Measurements from ENCODE around the gene RSL1D1. TPM values are rescaled to one million over a fixed set of nuclear protein-coding genes. Genes with fewer than 3 reads are reported as not detected.

RSL1D1 gene
- total and polyA plus RNA-seq, 2 of the 8 experiments (the other 6 are each of a cell fraction or from before 2014, with no cell fraction given) = 41.3 to 292 TPM

DNA sequence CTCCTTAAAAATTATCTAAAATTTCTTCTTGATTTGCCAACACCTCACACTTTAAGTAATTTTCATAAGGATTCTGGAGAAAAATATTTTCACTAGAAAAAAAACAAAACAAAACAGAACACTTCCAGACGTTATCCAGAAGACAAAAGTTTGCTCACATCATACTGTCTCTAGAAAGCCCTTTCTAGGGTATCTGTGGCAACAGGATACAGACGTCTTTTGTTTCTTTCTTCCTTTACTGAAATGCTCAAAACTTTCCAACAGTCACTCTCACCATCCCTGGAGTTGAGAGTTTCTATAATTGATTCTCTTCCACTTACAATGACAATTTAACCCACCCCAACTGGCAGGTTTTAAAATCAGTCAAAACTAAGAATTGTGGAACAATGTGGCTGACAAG, 56.9 kb downstream of the RSL1D1 start (continued):
- TF ChIP-seq, protein P1, sequence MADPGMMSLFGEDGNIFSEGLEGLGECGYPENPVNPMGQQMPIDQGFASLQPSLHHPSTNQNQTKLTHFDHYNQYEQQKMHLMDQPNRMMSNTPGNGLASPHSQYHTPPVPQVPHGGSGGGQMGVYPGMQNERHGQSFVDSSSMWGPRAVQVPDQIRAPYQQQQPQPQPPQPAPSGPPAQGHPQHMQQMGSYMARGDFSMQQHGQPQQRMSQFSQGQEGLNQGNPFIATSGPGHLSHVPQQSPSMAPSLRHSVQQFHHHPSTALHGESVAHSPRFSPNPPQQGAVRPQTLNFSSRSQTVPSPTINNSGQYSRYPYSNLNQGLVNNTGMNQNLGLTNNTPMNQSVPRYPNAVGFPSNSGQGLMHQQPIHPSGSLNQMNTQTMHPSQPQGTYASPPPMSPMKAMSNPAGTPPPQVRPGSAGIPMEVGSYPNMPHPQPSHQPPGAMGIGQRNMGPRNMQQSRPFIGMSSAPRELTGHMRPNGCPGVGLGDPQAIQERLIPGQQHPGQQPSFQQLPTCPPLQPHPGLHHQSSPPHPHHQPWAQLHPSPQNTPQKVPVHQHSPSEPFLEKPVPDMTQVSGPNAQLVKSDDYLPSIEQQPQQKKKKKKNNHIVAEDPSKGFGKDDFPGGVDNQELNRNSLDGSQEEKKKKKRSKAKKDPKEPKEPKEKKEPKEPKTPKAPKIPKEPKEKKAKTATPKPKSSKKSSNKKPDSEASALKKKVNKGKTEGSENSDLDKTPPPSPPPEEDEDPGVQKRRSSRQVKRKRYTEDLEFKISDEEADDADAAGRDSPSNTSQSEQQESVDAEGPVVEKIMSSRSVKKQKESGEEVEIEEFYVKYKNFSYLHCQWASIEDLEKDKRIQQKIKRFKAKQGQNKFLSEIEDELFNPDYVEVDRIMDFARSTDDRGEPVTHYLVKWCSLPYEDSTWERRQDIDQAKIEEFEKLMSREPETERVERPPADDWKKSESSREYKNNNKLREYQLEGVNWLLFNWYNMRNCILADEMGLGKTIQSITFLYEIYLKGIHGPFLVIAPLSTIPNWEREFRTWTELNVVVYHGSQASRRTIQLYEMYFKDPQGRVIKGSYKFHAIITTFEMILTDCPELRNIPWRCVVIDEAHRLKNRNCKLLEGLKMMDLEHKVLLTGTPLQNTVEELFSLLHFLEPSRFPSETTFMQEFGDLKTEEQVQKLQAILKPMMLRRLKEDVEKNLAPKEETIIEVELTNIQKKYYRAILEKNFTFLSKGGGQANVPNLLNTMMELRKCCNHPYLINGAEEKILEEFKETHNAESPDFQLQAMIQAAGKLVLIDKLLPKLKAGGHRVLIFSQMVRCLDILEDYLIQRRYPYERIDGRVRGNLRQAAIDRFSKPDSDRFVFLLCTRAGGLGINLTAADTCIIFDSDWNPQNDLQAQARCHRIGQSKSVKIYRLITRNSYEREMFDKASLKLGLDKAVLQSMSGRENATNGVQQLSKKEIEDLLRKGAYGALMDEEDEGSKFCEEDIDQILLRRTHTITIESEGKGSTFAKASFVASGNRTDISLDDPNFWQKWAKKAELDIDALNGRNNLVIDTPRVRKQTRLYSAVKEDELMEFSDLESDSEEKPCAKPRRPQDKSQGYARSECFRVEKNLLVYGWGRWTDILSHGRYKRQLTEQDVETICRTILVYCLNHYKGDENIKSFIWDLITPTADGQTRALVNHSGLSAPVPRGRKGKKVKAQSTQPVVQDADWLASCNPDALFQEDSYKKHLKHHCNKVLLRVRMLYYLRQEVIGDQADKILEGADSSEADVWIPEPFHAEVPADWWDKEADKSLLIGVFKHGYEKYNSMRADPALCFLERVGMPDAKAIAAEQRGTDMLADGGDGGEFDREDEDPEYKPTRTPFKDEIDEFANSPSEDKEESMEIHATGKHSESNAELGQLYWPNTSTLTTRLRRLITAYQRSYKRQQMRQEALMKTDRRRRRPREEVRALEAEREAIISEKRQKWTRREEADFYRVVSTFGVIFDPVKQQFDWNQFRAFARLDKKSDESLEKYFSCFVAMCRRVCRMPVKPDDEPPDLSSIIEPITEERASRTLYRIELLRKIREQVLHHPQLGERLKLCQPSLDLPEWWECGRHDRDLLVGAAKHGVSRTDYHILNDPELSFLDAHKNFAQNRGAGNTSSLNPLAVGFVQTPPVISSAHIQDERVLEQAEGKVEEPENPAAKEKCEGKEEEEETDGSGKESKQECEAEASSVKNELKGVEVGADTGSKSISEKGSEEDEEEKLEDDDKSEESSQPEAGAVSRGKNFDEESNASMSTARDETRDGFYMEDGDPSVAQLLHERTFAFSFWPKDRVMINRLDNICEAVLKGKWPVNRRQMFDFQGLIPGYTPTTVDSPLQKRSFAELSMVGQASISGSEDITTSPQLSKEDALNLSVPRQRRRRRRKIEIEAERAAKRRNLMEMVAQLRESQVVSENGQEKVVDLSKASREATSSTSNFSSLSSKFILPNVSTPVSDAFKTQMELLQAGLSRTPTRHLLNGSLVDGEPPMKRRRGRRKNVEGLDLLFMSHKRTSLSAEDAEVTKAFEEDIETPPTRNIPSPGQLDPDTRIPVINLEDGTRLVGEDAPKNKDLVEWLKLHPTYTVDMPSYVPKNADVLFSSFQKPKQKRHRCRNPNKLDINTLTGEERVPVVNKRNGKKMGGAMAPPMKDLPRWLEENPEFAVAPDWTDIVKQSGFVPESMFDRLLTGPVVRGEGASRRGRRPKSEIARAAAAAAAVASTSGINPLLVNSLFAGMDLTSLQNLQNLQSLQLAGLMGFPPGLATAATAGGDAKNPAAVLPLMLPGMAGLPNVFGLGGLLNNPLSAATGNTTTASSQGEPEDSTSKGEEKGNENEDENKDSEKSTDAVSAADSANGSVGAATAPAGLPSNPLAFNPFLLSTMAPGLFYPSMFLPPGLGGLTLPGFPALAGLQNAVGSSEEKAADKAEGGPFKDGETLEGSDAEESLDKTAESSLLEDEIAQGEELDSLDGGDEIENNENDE (IDR thresholded peaks at IDR 0.05; ENCODE audit: insufficient replicate concordance, low read length) = no peak
- TF ChIP-seq TBP (IDR thresholded peaks at IDR 0.05; ENCODE audit: low read depth, low read length) (no peak), SAP30 (IDR thresholded peaks at IDR 0.05; ENCODE audit: insufficient read depth, insufficient replicate concordance, low read length) (no peak), TAF7 (optimal IDR thresholded peaks at IDR 0.05; ENCODE audit: borderline replicate concordance, low read depth, low read length) (no peak), SRF (IDR thresholded peaks at IDR 0.05; ENCODE audit: low read depth, low read length) (no peak), CBX8 (IDR thresholded peaks at IDR 0.05; ENCODE audit: borderline replicate concordance, low read depth, low read length) (no peak)
- TF ChIP-seq, protein P2, sequence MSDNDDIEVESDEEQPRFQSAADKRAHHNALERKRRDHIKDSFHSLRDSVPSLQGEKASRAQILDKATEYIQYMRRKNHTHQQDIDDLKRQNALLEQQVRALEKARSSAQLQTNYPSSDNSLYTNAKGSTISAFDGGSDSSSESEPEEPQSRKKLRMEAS (IDR thresholded peaks at IDR 0.05) = no peak
- TF ChIP-seq, protein P3, sequence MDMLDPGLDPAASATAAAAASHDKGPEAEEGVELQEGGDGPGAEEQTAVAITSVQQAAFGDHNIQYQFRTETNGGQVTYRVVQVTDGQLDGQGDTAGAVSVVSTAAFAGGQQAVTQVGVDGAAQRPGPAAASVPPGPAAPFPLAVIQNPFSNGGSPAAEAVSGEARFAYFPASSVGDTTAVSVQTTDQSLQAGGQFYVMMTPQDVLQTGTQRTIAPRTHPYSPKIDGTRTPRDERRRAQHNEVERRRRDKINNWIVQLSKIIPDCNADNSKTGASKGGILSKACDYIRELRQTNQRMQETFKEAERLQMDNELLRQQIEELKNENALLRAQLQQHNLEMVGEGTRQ (IDR thresholded peaks at IDR 0.05; ENCODE audit: low read length) = no peak

Measured in H1 (cell line).